ENCODE results near the gene DCUN1D3. TPM values are rescaled to one million over a fixed set of nuclear protein-coding genes. Genes with fewer than 3 reads are reported as not detected.

DCUN1D3 gene
- total and polyA plus RNA-seq, 9 donors, result 2.6 to 18.2 (median 12.2) TPM

- Histone ChIP-seq H3K4me1 (ENCODE audit: insufficient read depth) (no peaks in the 10 kb centered on the region), H3K36me3 (no peaks in the 10 kb centered on the region), H3K27me3 (no peaks in the 10 kb centered on the region), H3K27ac (no peak overlapping the region), H3K9me3 (no peaks in the 10 kb centered on the region), H3K4me3 (no peak overlapping the region)
- 87 to 88% (median 87%) methylated on average over 3 of the region's 3 CpGs for WGBS, 3 donors
- DNase-seq, result no peak
- TF ChIP-seq POLR2A (IDR thresholded peaks at IDR 0.05) (no peak), EP300 (IDR thresholded peaks at IDR 0.05) (no peak)
- TF ChIP-seq, protein P1, sequence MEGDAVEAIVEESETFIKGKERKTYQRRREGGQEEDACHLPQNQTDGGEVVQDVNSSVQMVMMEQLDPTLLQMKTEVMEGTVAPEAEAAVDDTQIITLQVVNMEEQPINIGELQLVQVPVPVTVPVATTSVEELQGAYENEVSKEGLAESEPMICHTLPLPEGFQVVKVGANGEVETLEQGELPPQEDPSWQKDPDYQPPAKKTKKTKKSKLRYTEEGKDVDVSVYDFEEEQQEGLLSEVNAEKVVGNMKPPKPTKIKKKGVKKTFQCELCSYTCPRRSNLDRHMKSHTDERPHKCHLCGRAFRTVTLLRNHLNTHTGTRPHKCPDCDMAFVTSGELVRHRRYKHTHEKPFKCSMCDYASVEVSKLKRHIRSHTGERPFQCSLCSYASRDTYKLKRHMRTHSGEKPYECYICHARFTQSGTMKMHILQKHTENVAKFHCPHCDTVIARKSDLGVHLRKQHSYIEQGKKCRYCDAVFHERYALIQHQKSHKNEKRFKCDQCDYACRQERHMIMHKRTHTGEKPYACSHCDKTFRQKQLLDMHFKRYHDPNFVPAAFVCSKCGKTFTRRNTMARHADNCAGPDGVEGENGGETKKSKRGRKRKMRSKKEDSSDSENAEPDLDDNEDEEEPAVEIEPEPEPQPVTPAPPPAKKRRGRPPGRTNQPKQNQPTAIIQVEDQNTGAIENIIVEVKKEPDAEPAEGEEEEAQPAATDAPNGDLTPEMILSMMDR (IDR thresholded peaks at IDR 0.05), result no peak
- intact Hi-C loops (cut with DNase I), result loop anchor here in 2 of 4 donors (10.0 kb wide), 2 partner anchors 240 to 310 kb away; partner anchors contain the start of genes DNAH3 (in 1 of the 2) and LDAF1 (in 1 of the 2)
These were observed 55.6 kb downstream of the DCUN1D3 start for GRCh38 chr16:20844588-20844987.

DNA sequence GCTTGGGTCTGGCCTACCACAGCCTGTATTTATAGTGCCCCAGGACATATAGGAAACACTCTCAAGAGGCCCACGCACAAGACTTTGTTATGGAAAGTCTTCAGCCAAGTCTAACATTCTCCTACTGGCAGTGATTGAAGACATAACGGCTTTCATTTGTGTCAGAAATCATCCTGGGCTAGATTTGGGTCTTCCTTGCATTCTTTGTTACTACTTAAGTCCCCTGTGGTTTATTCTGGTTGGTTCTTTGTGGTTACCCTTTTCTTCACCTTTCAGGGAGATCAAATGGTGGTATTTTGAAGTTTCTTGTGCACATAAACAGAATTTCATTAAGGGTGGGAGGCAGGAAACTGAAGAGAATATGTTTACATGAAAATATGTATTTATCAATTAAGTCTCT, 56.1 kb downstream of the DCUN1D3 start:
- no peaks in the 10 kb centered on the region for H3K9me3 ChIP-seq
- 85 to 89% (median 88%) methylated on average over 2 of the region's 2 CpGs for WGBS, 3 donors
- intact Hi-C loops (cut with DNase I), result loop anchor here in 2 of 4 donors (10.0 kb wide), 2 partner anchors 241 to 311 kb away; partner anchors contain the start of genes DNAH3 (in 1 of the 2) and LDAF1 (in 1 of the 2)
- H3K4me1 ChIP-seq (ENCODE audit: insufficient read depth), result no peaks in the 10 kb centered on the region
- no peak overlapping the region for H3K27ac ChIP-seq
- H3K36me3 ChIP-seq, result no peaks in the 10 kb centered on the region
- no peak for DNase-seq
- TF ChIP-seq POLR2A (IDR thresholded peaks at IDR 0.05) (no peak), EP300 (IDR thresholded peaks at IDR 0.05) (no peak)
- TF ChIP-seq, protein P1 (IDR thresholded peaks at IDR 0.05), result no peak
- H3K4me3 ChIP-seq, result no peak overlapping the region
- no peaks in the 10 kb centered on the region for H3K27me3 ChIP-seq

DNA sequence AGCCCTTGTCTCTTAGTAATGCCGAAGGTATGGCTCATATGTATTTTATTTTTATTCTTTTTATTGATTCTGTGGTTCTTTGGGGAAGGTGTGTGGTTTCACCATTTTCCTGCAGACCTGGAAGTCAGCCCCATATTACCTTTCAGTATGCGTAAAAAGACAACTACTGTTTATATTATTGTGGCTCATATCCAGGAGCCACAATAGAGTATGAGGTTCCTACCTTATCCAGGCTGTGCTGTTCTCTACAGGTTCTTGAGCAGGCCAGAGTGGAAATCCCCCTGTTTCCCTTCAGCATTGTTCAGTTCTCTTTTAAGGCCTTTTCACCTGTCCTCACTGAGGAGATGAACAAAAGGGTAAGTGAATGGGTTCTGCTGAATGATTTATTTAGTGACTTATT, 60.7 kb downstream of the DCUN1D3 start:
- Histone ChIP-seq H3K36me3 (no peaks in the 10 kb centered on the region), H3K4me1 (ENCODE audit: insufficient read depth) (no peaks in the 10 kb centered on the region), H3K27ac (no peak overlapping the region), H3K27me3 (no peaks in the 10 kb centered on the region), H3K9me3 (no peaks in the 10 kb centered on the region), H3K4me3 (no peak overlapping the region)
- TF ChIP-seq EP300 (IDR thresholded peaks at IDR 0.05), result no peak
- TF ChIP-seq POLR2A (IDR thresholded peaks at IDR 0.05), result no peak
- DNase-seq, result no peak
- intact Hi-C loops (cut with DNase I), result no loop called here
- 96 to 98% (median 96%) methylated on average over 2 of the region's 2 CpGs for WGBS, 3 donors

GRCh38 chr16:20838240-20838639, 61.9 kb downstream of the DCUN1D3 start:
- no peak overlapping the region for H3K4me3 ChIP-seq
- TF ChIP-seq POLR2A (IDR thresholded peaks at IDR 0.05), result no peak
- TF ChIP-seq EP300 (IDR thresholded peaks at IDR 0.05), result no peak
- TF ChIP-seq, protein P1 (IDR thresholded peaks at IDR 0.05), result no peak
- H3K27me3 ChIP-seq, result no peaks in the 10 kb centered on the region
- DNase-seq, result no peak
- WGBS, 3 donors, result 77 to 85% (median 84%) methylated on average over 1 of the region's 1 CpG
- no peaks in the 10 kb centered on the region for H3K4me1 ChIP-seq (ENCODE audit: insufficient read depth)
- intact Hi-C loops (cut with DNase I), result no loop called here
- H3K9me3 ChIP-seq, result no peaks in the 10 kb centered on the region
- no peak overlapping the region for H3K27ac ChIP-seq
- no peaks in the 10 kb centered on the region for H3K36me3 ChIP-seq

DNA sequence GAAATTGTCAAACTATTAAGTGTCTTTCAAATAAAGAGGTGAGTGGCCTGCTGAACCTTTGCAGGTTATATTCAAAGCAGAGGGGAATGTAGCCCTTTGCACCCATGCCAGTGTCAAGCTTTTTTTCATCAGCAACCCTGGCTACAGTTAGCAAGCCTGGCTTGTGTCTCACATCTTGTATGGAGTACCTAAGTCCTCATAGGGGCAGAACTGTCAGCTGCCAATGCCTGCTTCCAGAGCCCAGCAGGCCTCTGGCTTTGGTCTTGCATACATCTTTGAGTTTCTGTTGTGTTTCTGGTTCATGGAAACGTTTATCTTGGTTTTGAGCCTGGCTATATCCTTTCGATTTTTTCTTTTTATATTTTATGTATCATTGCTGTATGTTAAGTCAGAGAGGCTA, 67.1 kb downstream of the DCUN1D3 start:
- H3K27ac ChIP-seq, result no peak overlapping the region
- H3K36me3 ChIP-seq, result no peaks in the 10 kb centered on the region
- no peaks in the 10 kb centered on the region for H3K27me3 ChIP-seq
- H3K4me3 ChIP-seq, result no peak overlapping the region
- no peak for DNase-seq
- no peak for TF ChIP-seq EP300 (IDR thresholded peaks at IDR 0.05)
- TF ChIP-seq, protein P1 (IDR thresholded peaks at IDR 0.05), result no peak
- no peak for TF ChIP-seq POLR2A (IDR thresholded peaks at IDR 0.05)
- intact Hi-C loops (cut with DNase I), result no loop called here
- 82 to 84% (median 84%) methylated on average over 2 of the region's 2 CpGs for WGBS, 3 donors
- no peaks in the 10 kb centered on the region for H3K4me1 ChIP-seq (ENCODE audit: insufficient read depth)
- H3K9me3 ChIP-seq, result no peaks in the 10 kb centered on the region
